Right renal cortex interstitium (tissue), 3 donors: ENCODE data around the gene PMEPA1. TPM values are rescaled to one million over a fixed set of nuclear protein-coding genes. Genes with fewer than 3 reads are reported as not detected.

ENCODE experiments used
- DNase-seq, 3 donors: peaks; one replicate each; pipeline ENCODE4 v3.0.0-alpha.2; 2013; ENCODE audit warnings: low read depth in 3 of 3, low spot score in 2 of 3
- polyA plus RNA-seq, 3 donors: library from polyadenylated mRNA; unstranded; fragments of 120-200 nt; gene quantifications; one replicate each; pipeline ENCODE4 v1.2.1, GENCODE V29; 2013; ENCODE audit not compliant: insufficient read length in 3 of 3

The PMEPA1 gene
- polyA plus RNA-seq, 3 donors, result 18.2 to 21.3 (median 20.5) TPM

DNA sequence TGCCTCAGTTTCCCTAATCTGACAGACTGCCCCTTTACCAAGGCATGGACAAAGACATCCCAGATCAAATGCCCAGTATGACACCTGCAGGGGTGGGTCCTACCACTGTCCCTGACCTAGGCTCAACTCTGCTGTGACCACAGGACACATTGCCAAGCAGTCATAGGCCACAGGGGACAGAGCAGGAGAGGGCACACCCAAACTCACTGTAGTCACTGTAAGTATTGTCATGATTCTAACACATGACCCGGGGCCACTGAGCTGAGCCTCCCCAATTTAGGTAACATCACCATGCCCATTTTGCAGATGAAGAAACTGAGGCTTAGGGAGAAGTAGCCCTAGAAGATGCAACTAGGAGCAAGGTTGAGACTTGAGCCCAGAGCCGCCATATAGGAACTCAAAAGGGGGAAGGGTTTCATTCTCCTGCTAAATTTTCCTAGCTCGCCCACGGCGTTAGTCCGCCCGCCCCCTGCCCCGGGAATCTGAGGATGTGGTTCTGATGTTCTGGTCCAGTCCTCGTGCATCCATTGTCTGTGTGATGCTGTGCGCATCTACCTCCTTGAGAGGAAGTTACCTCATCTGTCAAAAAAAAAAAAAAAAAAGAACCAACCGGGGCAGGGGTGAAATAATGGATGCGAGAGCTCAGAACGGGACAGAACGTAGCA lies 44.8 kb downstream of the PMEPA1 start:
- DNase-seq, result no peak

DNA sequence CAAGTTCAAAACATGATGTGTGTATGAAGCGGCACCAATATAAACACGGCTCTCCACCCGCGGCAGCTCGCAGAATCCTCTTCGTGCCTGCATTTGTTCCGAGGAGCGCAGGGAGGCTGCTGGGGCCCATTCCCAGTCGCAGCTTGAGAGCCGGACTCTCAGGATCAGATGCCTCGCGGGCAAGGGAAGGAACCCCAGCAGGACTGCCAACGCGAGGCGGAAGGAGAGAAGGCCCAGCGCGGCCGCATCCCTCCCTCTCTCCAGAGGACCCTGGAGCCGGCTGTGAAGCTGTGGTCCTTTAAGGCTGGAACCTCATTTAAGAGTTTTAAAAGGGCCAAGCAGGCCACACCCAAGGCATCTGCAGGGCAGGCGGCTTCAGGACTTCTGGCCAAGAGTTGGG lies 45.3 kb downstream of the PMEPA1 start:
- DNase-seq, result no peak

DNA sequence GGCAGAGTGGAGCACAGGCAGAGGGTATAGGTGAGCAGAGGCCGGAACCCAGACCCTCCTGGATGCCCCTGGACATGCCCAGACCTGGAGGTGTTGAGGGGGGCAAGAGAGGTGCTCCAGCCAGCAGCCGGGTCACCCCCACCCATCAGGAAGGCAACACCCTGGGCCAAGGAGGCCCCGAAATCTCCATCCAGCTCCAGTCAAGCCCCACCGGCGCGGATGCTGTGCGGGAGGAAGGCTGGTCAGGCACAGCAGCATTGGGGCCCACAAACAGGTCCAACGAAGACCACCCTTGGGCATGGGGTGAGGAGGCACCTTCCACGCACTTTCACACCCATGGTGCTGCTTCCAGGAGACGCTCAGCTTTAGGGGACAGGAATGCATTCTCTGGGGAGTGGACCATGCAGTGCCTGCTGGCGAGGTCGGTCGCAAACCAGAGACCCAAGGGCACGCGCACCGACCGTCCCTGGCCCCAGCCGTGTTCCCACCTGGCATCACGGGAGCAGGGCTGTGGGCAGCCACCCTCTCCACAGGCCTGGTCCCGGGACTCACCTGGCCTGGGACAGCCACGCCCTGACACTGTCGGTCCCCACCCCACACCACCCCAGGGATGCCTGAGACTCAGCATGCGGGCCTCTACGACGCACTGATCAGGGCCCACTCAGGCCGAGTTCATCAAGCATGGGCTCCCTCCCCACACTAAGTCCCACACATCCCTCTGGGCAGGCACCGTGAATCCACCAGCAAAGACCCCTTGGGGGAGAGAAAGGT lies 45.9 kb downstream of the PMEPA1 start:
- no peak for DNase-seq

DNA sequence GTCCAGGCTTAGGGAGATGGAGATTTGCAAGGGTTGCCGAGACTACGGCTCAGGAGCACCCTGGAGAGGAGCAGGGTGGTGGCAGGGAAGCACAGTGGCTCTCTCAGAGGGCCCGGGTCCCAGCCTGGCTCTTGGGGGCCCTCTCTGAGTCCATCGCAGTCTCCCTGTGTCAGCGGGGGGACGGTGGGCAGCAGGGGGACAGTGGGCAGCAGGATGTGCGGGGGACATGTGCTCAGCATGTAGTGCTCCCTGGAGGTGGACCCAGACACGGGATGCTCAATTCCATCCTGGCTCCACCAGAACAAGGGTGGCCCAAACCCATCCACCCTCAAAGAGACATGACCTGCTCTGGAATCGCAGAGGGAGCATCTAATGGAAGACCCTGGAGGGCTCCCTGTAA lies 46.6 kb downstream of the PMEPA1 start:
- DNase-seq, result no peak

DNA sequence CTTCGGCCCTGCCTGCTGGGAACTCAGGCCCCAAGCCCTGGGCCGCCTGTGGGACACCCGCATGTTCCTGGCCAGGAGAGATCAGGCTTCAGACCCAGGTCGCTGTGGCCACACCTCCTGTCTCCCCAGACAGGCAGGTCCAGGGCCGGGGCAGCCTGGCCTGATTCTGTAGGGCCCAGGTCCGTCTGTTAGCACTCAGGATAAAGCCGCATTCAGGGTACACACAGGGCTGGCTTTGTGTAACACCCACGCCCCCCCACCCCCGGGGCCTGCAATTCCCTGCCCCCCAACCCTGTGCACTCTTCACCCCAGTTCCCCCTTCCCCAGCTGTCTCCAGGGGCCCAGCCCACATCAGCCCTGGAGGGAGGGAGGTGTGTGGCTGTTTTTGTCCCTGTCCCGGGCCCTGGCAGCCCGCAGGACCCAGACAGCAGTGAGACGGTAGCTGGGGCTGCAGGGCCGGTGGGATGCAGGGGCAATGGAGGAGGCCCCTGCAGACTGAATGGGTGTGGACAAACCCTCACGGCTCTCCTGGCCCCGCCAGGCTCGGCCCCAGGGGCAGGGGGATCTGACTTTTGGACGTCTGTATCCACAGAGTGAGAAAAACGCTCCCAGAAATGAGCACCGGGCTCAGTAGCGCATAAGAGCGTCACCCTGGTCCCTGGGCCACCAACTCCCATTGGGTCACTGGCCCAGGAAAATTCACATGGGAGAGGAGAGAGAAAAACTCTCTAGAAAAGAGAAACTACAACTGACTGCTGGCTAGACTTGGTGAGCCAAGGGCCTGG lies 47.2 kb downstream of the PMEPA1 start:
- no peak for DNase-seq

DNA sequence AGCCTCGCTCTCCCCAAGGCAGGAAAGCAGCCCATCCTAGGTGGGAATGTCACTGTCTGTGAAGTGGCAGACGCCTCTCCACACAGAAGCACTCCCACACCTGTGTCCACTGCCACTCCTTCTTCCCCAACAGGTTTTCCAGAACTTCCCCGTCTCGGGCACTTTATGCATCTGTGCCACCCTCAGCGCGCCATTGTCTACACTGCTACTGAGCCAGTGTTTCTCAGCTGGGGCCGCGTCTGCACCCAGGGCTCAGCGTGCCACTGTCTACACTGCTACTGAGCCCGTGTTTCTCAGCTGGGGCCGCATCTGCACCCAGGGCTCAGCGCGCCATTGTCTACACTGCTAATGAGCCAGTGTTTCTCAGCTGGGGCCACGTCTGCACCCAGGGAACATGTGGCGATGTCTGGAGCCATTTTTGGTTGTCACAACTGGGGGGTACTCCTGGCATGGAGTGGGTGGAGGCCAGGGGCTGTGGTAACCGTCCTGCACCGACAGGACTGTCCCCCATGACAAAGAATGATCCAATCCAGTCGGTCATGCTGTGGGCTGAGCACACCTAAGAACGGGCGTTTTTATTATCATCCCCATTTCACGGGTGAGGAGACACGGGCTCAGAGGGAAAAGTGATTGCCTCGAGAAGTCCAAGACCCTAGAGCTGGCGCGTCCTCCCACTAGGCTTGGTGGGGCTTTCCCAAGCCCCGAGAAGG lies 47.9 kb downstream of the PMEPA1 start:
- no peak for DNase-seq

DNA sequence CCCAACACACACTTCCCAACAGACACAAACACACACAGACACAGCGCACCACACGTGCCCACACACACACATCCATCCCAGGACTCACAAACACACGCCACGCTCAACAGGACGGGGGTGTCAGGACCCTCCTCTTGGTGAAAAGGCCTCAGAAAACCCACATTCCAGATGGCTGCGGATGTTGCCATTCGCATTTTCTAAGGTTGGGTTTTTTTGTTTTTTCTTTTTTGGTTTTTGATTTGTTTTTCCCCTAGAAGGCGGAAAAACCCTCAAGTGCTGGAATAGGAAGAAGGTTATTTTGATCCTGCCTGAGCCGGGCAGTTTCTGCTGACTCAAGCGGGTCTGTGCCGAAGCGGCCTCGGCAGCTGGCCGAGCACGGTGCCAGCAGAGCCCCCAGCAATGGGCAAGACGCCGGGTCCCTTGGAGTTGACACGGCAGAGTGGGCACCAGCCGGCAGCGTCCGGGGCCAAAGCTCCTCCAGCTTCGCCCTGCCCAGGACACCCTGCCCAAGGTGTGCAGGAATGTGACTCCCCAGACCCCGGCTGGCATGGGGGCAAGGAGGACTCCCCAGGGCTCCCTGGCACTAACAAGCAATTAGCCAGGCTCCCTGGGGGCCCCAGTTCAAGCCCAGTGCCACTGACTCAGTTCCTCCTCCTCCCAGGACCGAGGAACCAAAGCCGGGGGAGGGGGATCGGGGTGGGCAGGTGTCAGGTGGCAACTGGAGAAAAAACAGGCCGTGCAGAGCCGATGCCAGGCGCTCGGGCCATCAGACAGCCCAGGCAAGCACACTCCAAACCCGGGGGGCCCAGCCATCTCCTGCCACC lies 48.7 kb downstream of the PMEPA1 start:
- no peak for DNase-seq

DNA sequence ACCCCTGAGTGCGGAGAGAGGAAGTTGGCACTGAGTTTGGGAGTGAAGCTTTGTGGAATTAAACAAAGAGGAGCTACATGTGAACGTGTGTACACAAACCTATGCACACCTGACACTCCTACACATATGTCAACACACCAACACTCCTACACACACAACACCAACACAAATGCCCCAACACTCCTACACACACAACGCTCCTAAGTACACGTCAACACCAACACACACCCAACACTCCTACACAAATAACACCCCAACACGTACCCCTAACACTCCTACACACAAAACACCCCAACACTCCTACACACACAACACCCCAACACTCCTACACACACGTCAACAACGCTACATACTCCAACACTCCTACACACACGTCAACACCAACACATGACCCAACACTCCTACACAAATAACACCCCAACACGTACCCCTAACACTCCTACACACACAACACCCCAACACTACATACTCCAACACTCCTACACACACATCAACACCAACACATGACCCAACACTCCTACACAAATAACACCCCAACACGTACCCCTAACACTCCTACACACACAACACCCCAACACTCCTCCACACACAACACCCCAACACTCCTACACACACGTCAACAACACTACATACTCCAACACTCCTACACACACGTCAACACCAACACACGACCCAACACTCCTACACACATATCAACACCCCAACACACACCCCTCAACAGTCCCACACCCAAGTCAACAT lies 49.5 kb downstream of the PMEPA1 start:
- DNase-seq, result no peak

DNA sequence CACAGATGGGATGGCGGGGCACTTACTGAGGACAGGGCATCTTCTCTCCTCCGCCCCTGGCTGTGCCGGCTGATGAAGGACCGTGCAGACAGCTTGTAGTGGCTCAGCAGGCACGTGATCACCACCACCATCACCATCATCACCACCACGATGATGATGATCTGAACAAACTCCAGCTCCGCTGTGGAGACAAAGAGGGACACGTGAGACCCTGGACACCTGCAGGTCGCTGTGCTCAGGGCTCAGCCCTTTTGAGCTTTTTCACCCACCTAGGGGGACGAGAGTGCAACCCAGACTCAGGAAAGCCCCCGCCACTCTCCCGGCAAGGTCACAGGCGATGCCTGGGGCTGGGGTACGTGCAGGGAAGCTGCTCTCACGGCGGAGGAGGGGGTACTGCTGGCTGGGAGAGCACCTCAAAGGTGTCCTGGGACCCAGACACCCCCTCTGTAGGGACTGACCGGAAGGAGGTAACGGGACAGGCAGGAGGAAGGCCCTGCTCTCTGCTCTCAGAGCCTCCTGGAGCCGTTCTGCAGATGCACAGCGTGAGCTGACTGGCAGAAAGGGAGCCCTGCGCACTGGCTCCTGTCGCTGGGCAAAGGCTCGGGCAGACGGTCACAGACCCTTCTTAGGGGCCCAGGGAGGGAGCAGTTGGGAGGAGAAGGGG lies 50.2 kb downstream of the PMEPA1 start:
- no peak for DNase-seq

DNA sequence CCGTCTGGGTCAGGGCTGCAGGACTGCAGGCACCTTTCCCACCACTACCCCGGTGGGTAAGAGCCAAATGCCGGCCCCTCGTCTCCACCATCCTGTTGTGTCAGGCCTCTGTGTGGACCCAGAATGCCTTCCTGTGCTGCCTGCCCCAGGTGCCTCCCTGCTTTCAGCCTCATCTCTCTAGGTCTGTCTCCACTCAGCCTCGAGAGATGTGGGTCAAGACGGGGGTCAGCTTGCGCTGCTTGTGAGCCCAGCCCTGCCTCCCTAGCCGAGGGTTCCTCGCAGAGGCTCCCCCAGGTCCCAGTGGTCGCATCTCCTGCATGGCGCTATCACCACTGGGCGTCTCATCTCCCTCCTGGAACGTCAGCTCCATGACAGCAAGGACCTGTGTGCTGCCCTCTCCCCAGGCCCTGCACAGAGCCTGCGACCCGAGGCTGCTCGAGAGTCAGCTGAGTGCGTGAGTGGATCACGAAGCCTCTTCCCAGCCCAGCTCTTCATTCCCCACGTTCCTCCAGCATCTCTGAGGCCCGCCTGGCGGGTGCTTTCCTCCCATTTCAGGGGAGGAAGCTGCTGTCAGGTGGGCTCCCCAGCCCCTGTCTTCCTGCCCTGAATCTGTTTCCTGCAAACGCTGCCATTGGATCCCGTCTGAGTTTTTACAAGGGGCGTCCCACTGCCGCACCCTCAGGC lies 50.8 kb downstream of the PMEPA1 start:
- DNase-seq, result no peak

DNA sequence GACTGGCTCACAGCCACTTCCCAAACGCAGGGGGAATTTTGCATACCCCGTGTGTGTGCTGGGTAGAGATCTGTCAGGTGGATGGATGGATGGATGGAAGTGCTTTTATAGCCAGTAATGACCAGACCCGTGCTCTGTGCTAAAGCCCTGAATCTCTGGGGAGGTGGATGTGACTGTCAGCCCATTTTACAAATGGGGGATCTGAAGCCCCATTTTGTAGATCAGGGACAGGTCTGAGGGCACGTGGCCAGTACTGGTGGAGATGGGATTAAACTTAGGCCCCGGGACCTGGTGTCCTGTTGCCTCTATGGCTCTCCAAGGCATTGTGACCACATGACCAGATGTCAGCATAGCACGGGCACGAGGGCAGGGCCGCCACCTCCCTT lies 51.4 kb downstream of the PMEPA1 start:
- no peak for DNase-seq

DNA sequence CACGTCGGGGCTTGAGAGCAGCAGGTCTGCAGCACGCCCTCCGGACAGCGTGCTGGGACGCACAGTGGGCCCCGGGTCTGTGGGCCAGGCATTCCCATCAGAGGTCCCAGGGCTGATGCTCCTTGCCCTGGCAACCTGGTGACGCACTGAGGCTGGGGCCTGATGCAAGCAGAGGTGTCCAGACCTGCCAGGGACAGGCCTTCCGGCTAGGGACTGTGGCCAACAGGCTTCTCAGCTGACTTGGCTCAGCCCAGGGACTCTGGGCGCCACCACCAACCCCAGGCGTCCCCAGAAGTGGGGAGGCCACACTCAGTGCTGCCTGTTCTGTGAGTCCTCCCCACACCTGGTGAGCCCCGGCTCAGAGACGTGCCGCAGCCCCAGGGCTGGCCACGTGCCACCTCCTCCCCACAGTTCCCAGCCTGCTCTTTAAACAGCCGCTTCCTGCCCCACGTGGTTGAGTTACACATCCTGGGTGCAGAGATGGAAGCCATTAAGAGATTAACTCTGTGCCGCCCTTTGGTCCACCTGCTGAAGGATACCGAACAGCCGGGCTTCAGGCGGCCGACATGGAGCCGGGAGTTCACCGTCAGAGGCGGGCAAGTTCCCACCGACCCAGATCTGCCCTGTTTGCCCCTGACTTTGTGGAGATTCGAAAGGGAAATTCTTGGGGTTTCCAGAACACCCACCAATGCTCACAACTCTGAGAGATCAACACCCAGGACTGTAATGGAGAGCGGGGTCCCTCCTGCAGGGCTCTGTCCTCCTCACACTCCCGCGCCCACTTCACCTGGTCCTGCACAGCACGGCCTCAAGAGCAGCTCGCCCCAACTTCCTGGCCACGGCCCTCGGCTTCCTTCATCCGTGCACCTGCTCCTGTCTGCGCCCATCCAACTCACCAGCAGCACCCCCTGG lies 52.0 kb downstream of the PMEPA1 start:
- DNase-seq, result no peak

DNA sequence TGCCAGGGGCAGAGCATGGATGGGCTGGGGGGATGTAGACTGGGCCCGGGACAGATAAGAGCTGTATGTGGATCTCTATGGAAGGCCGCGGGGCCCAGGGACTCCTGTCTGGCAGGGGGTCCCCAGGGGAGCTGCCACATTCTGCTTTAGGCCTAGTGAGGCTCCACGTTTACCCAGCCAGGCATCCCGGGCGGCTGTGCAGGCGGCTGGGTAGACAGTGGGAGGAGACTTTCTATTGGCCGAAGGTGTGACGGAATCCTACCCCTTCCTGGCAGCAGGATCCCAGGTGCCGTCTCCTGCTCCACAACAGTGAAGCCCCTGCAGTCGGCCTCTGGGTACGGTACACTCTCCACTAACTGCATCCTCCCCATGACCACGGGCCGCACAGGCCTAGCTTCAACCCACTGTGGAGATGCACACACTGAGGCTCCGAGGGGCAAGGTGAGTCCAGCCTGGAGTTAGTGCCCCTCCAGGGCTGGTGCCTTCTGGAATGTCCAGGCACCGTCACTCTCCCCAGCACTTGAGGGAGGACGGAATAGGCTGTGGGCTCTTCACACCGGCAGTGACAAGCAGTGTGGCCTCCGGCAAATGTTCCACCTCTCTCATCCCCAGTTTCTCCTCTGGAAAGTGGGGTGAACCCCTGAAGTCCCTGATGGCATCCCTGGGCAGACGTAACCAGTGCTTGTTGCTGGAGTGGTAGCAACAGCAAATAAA lies 52.8 kb downstream of the PMEPA1 start:
- DNase-seq, result no peak

DNA sequence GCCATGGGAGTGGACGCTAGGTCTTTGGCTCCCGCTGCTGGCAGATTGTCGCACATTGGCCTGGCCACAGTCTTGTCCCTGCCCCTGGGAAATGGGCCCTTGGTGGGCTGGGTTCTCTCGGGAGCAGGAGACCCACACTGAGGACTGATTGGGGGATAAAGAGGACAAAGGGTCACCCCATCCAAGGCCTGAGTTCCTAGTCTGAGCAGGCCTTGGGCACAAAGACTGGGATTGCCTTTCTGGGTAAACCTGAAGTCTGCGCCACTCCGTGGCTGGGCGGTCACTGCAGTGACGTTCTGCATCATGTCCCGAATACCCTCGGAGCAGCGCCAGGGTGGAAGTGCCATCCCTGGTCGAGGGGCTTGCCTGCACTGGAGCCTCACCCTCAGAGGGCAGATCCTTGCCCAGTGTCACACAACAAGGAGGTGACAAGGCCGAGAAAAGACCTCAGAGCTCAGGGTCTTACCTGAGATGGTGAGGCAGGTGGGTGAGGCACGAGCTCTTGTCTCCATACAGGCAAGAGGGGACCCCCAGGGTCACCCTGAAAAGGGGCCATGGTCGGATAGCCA lies 53.5 kb downstream of the PMEPA1 start:
- no peak for DNase-seq

DNA sequence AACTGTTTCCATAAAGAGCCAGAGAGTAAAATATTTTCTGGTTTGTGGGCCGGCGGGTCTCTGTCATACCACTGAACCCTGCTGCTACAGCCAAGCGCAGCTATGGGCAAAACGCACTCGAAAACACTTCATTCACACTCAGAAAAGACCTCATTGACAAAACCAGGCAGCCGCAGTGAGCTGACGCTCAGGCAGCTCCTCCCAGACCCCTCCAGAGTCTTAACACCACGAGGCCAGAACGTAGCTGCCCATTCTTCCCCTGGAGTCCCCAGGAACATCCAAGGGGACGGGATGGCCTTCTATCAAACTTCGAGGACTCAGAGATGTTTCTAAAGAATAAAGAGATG lies 54.0 kb downstream of the PMEPA1 start:
- DNase-seq, result no peak

DNA sequence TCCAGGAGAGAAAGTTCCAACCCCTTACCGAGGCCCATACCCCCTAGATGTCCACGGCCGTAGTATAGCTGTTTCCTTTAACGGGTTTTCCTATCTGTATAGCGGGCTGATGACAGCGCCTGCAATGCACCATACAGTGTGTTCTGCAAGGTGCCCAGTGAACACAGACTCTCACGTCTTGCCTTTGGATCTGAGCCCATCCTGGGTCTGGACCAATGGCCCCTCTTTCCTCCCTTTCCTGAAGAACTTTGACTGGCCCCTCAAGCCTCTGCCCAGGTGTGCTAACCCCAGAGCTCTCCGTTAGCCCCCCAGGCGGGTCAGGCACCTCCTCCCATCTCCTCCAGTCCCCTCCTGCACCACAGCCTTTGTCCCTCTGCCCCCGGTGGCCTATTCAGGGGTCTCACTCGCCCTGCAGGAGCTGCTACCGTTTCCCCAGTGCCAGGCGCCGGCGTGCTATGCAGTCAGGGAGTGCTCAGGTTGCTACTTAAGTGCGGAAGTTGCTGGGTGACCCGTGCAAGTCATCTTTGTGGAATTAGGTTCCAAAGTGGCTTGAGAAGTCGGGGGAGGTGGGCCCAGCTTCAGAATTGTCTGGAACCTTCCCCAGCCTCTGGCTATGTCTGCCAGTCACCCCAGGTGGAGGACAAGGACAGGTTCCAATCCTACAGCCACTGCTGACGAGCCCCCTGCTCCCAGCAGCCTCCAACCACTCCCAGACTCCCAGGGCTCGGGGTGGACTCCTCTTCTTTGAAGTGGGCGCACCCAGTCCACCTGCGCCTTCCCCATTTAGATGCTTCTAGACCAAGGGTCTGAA lies 54.6 kb downstream of the PMEPA1 start:
- DNase-seq, result no peak
